Measurements from ENCODE around the gene RIPPLY1. TPM values are rescaled to one million over a fixed set of nuclear protein-coding genes. Genes with fewer than 3 reads are reported as not detected.

Gene RIPPLY1, protein sequence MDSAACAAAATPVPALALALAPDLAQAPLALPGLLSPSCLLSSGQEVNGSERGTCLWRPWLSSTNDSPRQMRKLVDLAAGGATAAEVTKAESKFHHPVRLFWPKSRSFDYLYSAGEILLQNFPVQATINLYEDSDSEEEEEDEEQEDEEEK
- polyA plus RNA-seq (2011; rRNA removed) (0.06 TPM in 1 of 2 replicates, not detected in the other), polyA minus RNA-seq (2011; rRNA and poly(A)+ RNA removed) (not detected in 2 replicates)

DNA sequence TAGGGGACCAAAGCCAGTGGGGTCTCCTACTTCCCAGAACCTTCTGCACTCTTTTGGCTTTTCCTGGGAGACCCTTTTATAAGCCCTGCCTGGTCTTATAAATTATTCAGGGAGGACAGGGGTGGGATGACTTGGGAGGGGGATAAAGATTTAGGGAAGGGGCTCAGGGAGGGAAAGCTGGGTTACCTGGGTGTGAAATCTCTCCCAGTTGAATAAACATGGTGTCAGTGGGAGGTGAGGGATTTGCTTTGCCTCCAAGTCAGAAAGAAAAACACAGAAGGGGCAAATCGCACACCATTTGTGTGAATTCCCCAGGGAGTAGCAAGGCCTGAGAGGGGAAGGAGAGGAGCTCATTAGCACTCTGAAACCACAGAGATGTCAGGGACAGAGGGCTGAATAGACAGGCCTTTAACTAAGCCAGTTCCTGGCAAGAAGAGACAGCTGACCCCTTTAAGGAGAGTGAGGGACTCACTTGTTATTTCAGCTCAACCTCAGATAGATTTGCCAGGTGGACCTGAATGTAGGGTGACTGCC, at the start of gene RIPPLY1:
Gene RIPPLY1 (minus strand): TSS at position 51 of the 534 bp plus-strand sequence. CDS start 54 bp downstream, outside the sequence.
- CTCF ChIA-PET, result interaction anchor here (1.0 to 3.6 kb wide), 2 partner anchors 9 to 12 kb away, joined by 3 to 13 read pairs; no protein-coding TSS in a partner anchor
- TF ChIP-seq, protein P1, sequence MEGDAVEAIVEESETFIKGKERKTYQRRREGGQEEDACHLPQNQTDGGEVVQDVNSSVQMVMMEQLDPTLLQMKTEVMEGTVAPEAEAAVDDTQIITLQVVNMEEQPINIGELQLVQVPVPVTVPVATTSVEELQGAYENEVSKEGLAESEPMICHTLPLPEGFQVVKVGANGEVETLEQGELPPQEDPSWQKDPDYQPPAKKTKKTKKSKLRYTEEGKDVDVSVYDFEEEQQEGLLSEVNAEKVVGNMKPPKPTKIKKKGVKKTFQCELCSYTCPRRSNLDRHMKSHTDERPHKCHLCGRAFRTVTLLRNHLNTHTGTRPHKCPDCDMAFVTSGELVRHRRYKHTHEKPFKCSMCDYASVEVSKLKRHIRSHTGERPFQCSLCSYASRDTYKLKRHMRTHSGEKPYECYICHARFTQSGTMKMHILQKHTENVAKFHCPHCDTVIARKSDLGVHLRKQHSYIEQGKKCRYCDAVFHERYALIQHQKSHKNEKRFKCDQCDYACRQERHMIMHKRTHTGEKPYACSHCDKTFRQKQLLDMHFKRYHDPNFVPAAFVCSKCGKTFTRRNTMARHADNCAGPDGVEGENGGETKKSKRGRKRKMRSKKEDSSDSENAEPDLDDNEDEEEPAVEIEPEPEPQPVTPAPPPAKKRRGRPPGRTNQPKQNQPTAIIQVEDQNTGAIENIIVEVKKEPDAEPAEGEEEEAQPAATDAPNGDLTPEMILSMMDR (IDR thresholded peaks at IDR 0.05; ENCODE audit: insufficient read depth, low read depth, low read length), result no peak
- DNase-seq (ENCODE audit: low read depth), result no peak
- no peaks in the 10 kb centered on the region for H3K27me3 ChIP-seq (ENCODE audit: control insufficient read depth, insufficient read depth, low read length)
- POLR2A ChIA-PET, result no interaction called here
- H3K4me3 ChIP-seq (ENCODE audit: low read depth, low read length), result no peak within 1 kb of the TSS
- H3K36me3 ChIP-seq (ENCODE audit: control insufficient read depth, insufficient read depth, low read length), result no peaks in the 10 kb centered on the region

DNA sequence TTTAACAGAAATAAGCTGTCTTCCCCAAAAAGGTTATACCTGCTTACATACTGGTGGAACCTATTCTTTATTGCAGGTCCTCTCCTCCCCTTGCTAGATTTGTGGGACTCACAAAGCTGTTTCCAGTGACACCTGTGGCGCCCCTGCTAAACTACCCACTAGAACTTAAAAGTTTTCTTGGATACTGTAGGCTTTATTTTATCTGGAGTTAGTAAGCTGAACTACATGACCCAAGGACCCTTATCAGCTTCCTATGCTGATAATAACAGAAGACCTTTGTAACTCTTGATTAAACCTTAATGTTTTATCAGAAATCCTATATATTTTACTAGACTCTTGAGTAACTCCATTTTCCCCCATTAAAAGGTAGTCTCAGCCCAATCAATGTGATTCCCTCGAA, 49.4 kb upstream of the RIPPLY1 start:
- DNase-seq (ENCODE audit: low read depth), result no peak
- ChIA-PET CTCF (interaction anchor here (0.8 kb wide), 1 partner anchor 58 kb away, joined by 3 read pairs; no protein-coding TSS in a partner anchor), POLR2A (no interaction called here)

DNA sequence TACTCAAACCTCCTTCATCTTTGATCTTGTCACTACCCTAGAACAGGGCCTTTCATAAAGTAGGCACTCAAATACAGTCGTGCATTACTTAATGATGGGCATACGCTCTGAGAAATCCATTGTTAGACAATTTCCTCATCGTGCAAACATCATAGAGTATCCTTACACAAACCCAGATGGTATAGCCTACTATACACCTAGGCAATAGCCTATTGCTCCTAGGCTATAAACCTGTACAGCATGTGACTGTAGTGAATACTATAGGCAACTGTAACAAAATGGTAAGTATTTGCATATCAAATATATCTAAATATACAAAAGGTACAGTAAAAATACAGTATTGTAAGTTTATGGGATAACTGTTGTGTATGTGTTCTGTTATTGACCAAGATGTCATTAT, 48.9 kb upstream of the RIPPLY1 start:
- TF ChIP-seq, protein P1 (IDR thresholded peaks at IDR 0.05; ENCODE audit: insufficient read depth, low read depth, low read length), result no peak
- Histone ChIP-seq H3K36me3 (ENCODE audit: control insufficient read depth, insufficient read depth, low read length) (no peaks in the 10 kb centered on the region; the same call in none of the 2 replicates), H3K27me3 (ENCODE audit: control insufficient read depth, insufficient read depth, low read length) (no peaks in the 10 kb centered on the region), H3K4me3 (ENCODE audit: low read depth, low read length) (no peak overlapping the region)
- ChIA-PET POLR2A (no interaction called here), CTCF (interaction anchor here (0.8 kb wide), 1 partner anchor 58 kb away, joined by 3 read pairs; no protein-coding TSS in a partner anchor)
- no peak for DNase-seq (ENCODE audit: low read depth)

More for the DNA sequence above, 49.4 kb upstream of the RIPPLY1 start:
- H3K27me3 ChIP-seq (ENCODE audit: control insufficient read depth, insufficient read depth, low read length), result no peaks in the 10 kb centered on the region
- no peaks in the 10 kb centered on the region; the same call in none of the 2 replicates for H3K36me3 ChIP-seq (ENCODE audit: control insufficient read depth, insufficient read depth, low read length)
- H3K4me3 ChIP-seq (ENCODE audit: low read depth, low read length), result no peak overlapping the region
- TF ChIP-seq, protein P1 (IDR thresholded peaks at IDR 0.05; ENCODE audit: insufficient read depth, low read depth, low read length), result no peak

DNA sequence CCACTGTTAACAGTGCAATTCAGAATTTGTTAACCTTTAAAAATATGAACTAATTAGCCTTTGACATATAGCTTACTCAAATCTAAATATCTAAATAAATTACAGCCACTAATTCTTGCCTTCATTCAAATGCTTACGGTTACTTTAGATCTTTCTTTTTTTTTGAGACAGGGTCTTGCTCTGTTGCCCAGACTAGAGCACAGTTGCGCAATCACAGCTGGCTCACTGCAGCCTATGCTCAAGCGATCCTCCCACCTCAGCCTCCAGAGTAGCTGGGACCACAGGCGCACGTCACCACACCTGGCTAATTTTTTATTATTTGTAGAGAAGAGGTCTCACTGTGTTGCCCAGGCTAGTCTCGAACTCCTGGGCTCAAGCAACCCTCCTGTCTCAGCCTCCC, 48.1 kb upstream of the RIPPLY1 start:
- ChIA-PET CTCF (interaction anchor here (0.6 to 1.9 kb wide), 4 partner anchors 9 to 366 kb away, joined by 3 to 7 read pairs (median 3); no protein-coding TSS in a partner anchor), POLR2A (no interaction called here)
- H3K4me3 ChIP-seq (ENCODE audit: low read depth, low read length), result no peak overlapping the region
- TF ChIP-seq, protein P1 (IDR thresholded peaks at IDR 0.05; ENCODE audit: insufficient read depth, low read depth, low read length), result no peak
- no peaks in the 10 kb centered on the region for H3K27me3 ChIP-seq (ENCODE audit: control insufficient read depth, insufficient read depth, low read length)
- H3K36me3 ChIP-seq (ENCODE audit: control insufficient read depth, insufficient read depth, low read length), result no peaks in the 10 kb centered on the region; the same call in none of the 2 replicates
- DNase-seq (ENCODE audit: low read depth), result no peak

DNA sequence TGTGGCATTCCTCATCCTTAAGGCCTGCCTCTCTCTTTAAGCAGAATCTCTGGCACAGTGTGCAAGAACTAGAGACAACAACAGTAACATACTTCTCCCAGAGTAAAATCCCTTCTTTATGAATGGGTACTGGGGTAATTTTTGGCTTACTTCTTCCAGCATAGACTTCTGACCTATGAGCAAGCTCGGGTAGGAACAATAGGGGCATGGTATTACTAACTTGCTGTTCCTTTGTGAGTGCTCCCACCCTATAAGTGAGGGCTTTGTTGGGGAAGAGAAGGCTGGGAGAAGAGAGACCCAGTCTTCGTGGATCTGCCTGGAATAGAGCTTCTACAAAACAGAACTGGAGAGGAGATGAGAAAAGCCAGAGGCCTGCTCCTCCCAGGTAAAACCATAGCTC, 47.2 kb upstream of the RIPPLY1 start:
- Histone ChIP-seq H3K4me3 (ENCODE audit: low read depth, low read length) (no peak overlapping the region), H3K36me3 (ENCODE audit: control insufficient read depth, insufficient read depth, low read length) (no peaks in the 10 kb centered on the region; the same call in none of the 2 replicates), H3K27me3 (ENCODE audit: control insufficient read depth, insufficient read depth, low read length) (no peaks in the 10 kb centered on the region)
- POLR2A ChIA-PET, result no interaction called here
- CTCF ChIA-PET, result interaction anchor here (1.2 to 1.9 kb wide), 3 partner anchors 10 to 56 kb away, joined by 3 to 7 read pairs (median 5); no protein-coding TSS in a partner anchor
- TF ChIP-seq, protein P1 (IDR thresholded peaks at IDR 0.05; ENCODE audit: insufficient read depth, low read depth, low read length), result no peak
- no peak for DNase-seq (ENCODE audit: low read depth)
